Astrocyte of the cerebellum (primary cell): Measurements from ENCODE around the gene CUL7.

ENCODE experiments used
- DNase-seq: peaks from one replicate; pipeline ENCODE4 v3.0.0-alpha.2; 2011; ENCODE audit warnings: low read depth
- H3K4me3 ChIP-seq: 2 replicates; pipeline ENCODE4 v1.5.1; 2011; ENCODE audit warnings: mild to moderate bottlenecking, low read depth, low read length, moderate library complexity
- in situ Hi-C: cut with HindIII; loops from 2 replicates; pipeline ENCODE4 v1.10.0; 2017; ENCODE audit warnings: low sequenced_read_pairs
- TF ChIP-seq, protein P1 (sequence below): IDR thresholded peaks from 2 replicates; pipeline ENCODE4 v1.5.1; 2012; ENCODE audit warnings: low read length, low read depth, moderate library complexity, mild to moderate bottlenecking; ENCODE audit errors: missing control alignments

CUL7 gene

DNA sequence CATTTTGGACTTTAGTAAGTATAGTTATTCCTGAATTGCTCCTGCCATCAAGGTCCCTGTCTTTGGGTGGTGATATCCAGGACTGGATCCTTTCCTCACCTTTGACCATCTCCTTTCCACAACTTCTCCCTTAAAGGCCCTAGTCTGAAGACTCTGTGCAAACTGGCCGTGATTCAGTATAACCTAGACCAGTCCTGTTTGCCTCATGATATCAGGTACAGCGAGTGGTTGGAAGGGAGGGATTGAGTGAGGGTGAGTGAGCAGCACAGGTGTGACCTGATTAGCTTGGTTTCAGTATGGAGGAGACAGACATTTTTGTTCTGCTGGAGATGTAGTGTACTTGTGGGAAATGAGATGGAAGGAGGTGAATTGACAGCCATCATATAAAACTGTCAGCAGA lies 34.5 kb downstream of the CUL7 start:
- no peak for DNase-seq
- TF ChIP-seq, protein P1, sequence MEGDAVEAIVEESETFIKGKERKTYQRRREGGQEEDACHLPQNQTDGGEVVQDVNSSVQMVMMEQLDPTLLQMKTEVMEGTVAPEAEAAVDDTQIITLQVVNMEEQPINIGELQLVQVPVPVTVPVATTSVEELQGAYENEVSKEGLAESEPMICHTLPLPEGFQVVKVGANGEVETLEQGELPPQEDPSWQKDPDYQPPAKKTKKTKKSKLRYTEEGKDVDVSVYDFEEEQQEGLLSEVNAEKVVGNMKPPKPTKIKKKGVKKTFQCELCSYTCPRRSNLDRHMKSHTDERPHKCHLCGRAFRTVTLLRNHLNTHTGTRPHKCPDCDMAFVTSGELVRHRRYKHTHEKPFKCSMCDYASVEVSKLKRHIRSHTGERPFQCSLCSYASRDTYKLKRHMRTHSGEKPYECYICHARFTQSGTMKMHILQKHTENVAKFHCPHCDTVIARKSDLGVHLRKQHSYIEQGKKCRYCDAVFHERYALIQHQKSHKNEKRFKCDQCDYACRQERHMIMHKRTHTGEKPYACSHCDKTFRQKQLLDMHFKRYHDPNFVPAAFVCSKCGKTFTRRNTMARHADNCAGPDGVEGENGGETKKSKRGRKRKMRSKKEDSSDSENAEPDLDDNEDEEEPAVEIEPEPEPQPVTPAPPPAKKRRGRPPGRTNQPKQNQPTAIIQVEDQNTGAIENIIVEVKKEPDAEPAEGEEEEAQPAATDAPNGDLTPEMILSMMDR = no peak
- H3K4me3 ChIP-seq = no peak overlapping the region
- in situ Hi-C loops = no loop called here

DNA sequence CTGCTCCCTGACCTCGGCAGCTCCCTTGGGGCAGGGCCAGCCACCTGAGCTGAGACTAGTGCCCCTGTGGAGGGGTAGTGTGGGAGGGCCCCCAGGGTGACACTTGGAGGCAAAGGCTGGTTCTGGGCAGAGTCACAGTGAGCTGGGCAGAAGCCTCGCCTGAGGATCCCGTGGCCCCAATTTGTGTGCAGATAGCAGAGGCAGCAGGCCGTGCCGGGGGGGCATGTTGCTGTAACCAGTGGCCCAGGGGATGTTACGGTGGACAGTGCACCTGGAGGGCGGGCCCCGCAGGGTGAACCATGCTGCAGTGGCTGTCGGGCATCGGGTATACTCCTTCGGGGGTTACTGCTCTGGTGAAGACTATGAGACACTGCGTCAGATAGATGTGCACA lies 36.7 kb downstream of the CUL7 start:
- no peak overlapping the region for H3K4me3 ChIP-seq
- DNase-seq = no peak
- TF ChIP-seq, protein P1 = no peak
- in situ Hi-C loops = no loop called here

DNA sequence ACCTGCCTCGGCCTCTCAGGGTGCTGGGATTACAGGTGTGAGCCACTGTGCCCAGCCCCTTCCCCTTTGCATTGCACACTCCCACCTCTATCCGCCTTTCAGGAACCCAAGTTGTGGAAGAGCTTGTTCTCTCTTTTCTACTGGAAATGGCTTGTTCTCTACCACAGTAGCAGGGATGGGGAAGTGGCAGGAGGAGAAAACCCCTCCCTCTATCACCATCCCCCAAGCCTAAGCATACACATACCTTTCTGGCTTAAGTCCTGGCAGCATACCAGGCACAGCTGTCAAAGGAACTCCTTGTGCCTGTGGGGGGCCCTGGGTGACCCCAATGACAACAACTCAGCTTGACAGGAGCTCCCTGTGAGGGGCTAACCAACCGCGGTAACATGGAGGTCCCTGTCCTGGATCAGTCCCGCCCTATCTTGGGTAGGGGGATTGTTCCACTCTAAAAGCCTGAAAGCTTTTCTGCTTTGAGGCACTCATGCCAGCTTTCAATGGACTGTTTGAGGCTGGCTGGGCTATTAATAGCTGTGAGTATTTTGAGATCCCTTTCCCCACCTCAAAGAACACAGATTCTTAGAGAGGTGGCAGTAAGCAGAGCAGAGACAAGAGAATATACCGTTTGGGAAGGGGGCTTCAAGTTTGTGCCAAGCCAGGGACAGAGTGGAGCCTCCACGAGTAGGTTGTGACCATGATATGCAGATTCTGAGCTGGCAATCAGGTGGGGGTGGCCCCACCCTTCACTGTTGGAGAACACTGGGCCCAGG lies 37.3 kb downstream of the CUL7 start:
- TF ChIP-seq, protein P1 = no peak
- no peak for DNase-seq
- in situ Hi-C loops = no loop called here
- no peak overlapping the region for H3K4me3 ChIP-seq

DNA sequence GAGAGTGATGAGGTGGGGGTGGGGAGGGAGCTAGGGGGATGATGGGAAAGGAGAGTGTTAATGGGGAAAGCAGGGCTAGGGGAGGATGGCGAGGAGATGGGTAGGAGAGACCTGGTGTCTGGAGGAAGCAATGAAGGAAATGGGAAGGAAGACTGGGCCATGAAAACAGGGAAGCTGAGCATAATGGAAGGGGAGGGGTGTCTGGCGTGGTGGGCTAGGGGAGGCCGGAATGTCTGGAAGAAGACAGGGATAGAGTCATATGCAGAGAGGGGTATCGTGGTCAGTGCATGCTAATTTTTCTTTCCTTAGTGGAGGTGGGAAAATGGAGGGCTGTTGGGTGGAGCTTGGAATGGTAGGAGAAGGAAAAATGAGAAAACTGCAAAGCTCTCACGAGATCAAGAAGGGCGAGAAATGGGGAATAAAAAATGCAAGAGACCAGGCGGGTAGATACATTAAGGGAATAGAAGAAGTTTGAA lies 39.2 kb downstream of the CUL7 start:
- in situ Hi-C loops = no loop called here
- peak overlapping the region; percentile 78 for H3K4me3 ChIP-seq
- no peak for DNase-seq

DNA sequence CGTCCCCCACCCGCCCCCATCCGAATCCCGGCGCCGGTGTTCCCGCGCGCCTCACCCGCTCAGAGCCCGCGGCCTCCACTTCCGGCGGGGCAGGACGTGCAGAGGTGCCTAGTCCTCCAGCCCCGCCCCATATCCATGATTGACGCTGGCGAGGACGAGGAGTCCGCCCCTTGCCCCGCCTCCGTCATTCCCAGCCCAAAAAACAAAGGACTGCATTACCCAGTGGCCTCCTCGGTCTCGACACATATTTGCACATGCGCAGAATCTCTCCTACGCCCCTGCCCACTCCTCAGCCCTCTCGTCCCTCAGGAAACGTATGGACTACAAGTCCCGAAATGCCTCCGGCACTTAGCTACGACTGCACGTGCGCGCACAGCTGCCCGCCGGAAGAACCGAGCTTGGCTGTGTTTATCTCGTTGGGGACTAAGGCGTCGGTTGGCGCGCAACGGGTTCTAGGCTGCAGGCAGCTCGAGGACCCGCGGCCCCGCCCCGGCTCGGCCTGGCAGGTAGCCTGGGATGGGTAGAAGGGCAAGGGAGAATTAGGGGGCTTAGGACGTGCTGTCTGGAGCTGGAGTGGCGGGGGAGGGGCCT lies 39.7 kb downstream of the CUL7 start, which contains the start of the genes KLHDC3 and MEA1:
Gene KLHDC3, plus strand, starts transcription at position 407 of the 591 bp plus-strand sequence. CDS start 2,944 bp downstream, outside the sequence.
Gene MEA1, minus strand, starts transcription at position 104 of the 591 bp plus-strand sequence. CDS start 133 bp downstream, outside the sequence.
- in situ Hi-C loops = no loop called here
- TF ChIP-seq, protein P1 = no peak
- H3K4me3 ChIP-seq = peak within 1 kb of the TSS; percentile 78
- DNase-seq = peak; percentile 100

More for the DNA sequence above, 39.2 kb downstream of the CUL7 start:
- TF ChIP-seq, protein P1 = no peak

DNA sequence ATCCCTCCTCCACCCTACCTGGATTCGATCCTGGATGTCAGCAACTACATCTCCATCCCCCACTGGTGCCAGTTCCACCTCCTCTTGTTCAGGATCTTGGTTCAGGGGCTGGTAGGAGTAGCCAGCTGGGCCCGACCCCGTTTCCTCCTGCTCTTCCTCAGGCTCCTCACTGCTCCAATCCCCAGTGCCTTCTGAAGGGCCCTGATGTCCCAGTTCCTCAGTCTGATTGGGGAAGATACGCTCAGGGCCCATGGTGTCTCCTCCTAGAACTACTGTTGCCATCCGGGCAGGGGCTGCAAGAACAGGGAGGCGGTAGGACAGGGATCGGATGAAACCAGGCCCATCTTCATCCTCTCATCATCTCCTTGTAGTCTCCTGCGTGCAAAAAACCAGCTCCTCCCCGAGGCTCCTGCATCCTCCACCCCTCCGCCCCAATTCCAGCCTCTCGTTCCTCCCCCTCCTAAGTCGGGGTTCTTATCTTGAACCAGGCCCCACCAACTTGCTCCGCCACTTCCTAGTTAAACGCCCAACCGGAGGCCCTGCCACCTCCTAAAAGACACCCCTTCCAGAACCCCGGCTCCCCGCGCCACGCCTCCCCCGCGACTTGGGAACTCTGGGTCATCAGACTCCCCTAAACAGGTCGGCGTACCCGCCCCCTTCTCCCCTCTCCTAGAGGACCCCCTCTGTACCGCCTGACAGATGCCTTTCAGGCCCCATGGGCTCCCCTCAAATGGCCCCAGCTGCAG lies 40.4 kb downstream of the CUL7 start:
- no peak for DNase-seq
- in situ Hi-C loops = no loop called here
- TF ChIP-seq, protein P1 = no peak
- H3K4me3 ChIP-seq = peak overlapping the region; percentile 78
